ENCODE data around the gene MAB21L4. TPM values are rescaled to one million over a fixed set of nuclear protein-coding genes. Genes with fewer than 3 reads are reported as not detected.

Gene MAB21L4
- total and polyA plus RNA-seq, 9 donors, result 0.04 to 0.48 (median 0.23) TPM; not detected in 4

GRCh38 chr2:240919161-240919781 is 23.3 kb upstream of the MAB21L4 start:
- H3K36me3 ChIP-seq, result no peaks in the 10 kb centered on the region
- intact Hi-C loops (cut with DNase I), result loop anchor here in 2 of 4 donors (5.0 to 10.0 kb wide), 3 partner anchors 38 to 78 kb away; partner anchors contain the start of gene SNED1 (in 2 of the 2)
- TF ChIP-seq EP300 (IDR thresholded peaks at IDR 0.05), result no peak
- no peak for TF ChIP-seq CTCF (IDR thresholded peaks at IDR 0.05)
- no peak for TF ChIP-seq POLR2A (IDR thresholded peaks at IDR 0.05)
- no peak overlapping the region for H3K27ac ChIP-seq
- DNase-seq, result peak; percentile 5 to 31 (median 18)
- H3K4me3 ChIP-seq, result no peak overlapping the region
- no peaks in the 10 kb centered on the region for H3K27me3 ChIP-seq
- no peaks in the 10 kb centered on the region for H3K9me3 ChIP-seq
- peaks cover 28% of the 10 kb centered on the region for H3K4me1 ChIP-seq (ENCODE audit: insufficient read depth)
- WGBS, 3 donors, result 86 to 93% (median 90%) methylated on average over 19 of the region's 19 CpGs

GRCh38 chr2:240918258-240919091 is 22.5 kb upstream of the MAB21L4 start:
- H3K36me3 ChIP-seq, result no peaks in the 10 kb centered on the region
- H3K4me1 ChIP-seq (ENCODE audit: insufficient read depth), result peaks cover 35% of the 10 kb centered on the region
- no peak overlapping the region for H3K4me3 ChIP-seq
- H3K27me3 ChIP-seq, result no peaks in the 10 kb centered on the region
- H3K27ac ChIP-seq, result no peak overlapping the region
- TF ChIP-seq POLR2A (IDR thresholded peaks at IDR 0.05) (no peak), CTCF (IDR thresholded peaks at IDR 0.05) (no peak), EP300 (IDR thresholded peaks at IDR 0.05) (no peak)
- 92 to 95% (median 95%) methylated on average over 26 to 36 of the region's 36 CpGs for WGBS, 3 donors
- DNase-seq, result peak; percentile 11 to 34 (median 24)
- intact Hi-C loops (cut with DNase I), result loop anchor here in 2 of 4 donors (5.0 to 10.0 kb wide), 3 partner anchors 39 to 79 kb away; partner anchors contain the start of gene SNED1 (in 2 of the 2)
- H3K9me3 ChIP-seq, result no peaks in the 10 kb centered on the region

GRCh38 chr2:240917684-240918257 is 21.8 kb upstream of the MAB21L4 start:
- Histone ChIP-seq H3K9me3 (no peaks in the 10 kb centered on the region), H3K4me3 (no peak overlapping the region), H3K27me3 (no peaks in the 10 kb centered on the region), H3K36me3 (no peaks in the 10 kb centered on the region), H3K27ac (no peak overlapping the region), H3K4me1 (ENCODE audit: insufficient read depth) (peaks cover 39% of the 10 kb centered on the region)
- intact Hi-C loops (cut with DNase I), result loop anchor here in 2 of 4 donors (5.0 to 10.0 kb wide), 3 partner anchors 40 to 80 kb away; partner anchors contain the start of gene SNED1 (in 2 of the 2)
- DNase-seq, result peak in 4 of 5 donors; percentile 20 to 44 (median 34)
- TF ChIP-seq POLR2A (IDR thresholded peaks at IDR 0.05) (no peak), EP300 (IDR thresholded peaks at IDR 0.05) (no peak), CTCF (IDR thresholded peaks at IDR 0.05) (no peak)
- 88 to 95% (median 90%) methylated on average over 10 of the region's 10 CpGs for WGBS, 3 donors

GRCh38 chr2:240917009-240917683 is 21.2 kb upstream of the MAB21L4 start:
- 86 to 91% (median 88%) methylated on average over 18 to 20 of the region's 20 CpGs for WGBS, 3 donors
- H3K4me1 ChIP-seq (ENCODE audit: insufficient read depth), result peaks cover 39% of the 10 kb centered on the region
- H3K9me3 ChIP-seq, result no peaks in the 10 kb centered on the region
- intact Hi-C loops (cut with DNase I), result loop anchor here in 2 of 4 donors (5.0 to 10.0 kb wide), 3 partner anchors 40 to 80 kb away; partner anchors contain the start of gene SNED1 (in 2 of the 2)
- H3K27me3 ChIP-seq, result no peaks in the 10 kb centered on the region
- DNase-seq, result peak in 4 of 5 donors; percentile 15 to 46 (median 34)
- no peak overlapping the region for H3K4me3 ChIP-seq
- no peaks in the 10 kb centered on the region for H3K36me3 ChIP-seq
- H3K27ac ChIP-seq, result no peak overlapping the region
- TF ChIP-seq EP300 (IDR thresholded peaks at IDR 0.05) (no peak), POLR2A (IDR thresholded peaks at IDR 0.05) (no peak), CTCF (IDR thresholded peaks at IDR 0.05) (no peak)
